IPS-15b (cell line): ENCODE results near the gene PLCL1.
"Not testable (repeated sequence)": the region's sequence is repeated elsewhere in the genome, so short reads cannot be mapped to it uniquely, and the experiment has no call there.

ENCODE experiments used
- H3K27me3 ChIP-seq: one replicate; pipeline ENCODE4 v1.6.1; 2013; ENCODE audit warnings: low read length; ENCODE audit not compliant: control insufficient read depth, insufficient read depth
- H3K36me3 ChIP-seq: one replicate; pipeline ENCODE4 v1.6.1; 2013; ENCODE audit warnings: low read length; ENCODE audit not compliant: control insufficient read depth, insufficient read depth
- H3K4me1 ChIP-seq: one replicate; pipeline ENCODE4 v1.6.1; 2013; ENCODE audit warnings: mild to moderate bottlenecking, low read length; ENCODE audit not compliant: control insufficient read depth, insufficient read depth
- H3K4me3 ChIP-seq: one replicate; pipeline ENCODE4 v1.5.1; 2013; ENCODE audit warnings: low read depth, low read length
- H3K9ac ChIP-seq: one replicate; pipeline ENCODE4 v1.6.1; 2013; ENCODE audit warnings: low read depth, mild to moderate bottlenecking, low read length
- H3K9me3 ChIP-seq: one replicate; pipeline ENCODE4 v1.6.1; 2013; ENCODE audit warnings: mild to moderate bottlenecking, low read length; ENCODE audit not compliant: control insufficient read depth, insufficient read depth

Gene PLCL1

GRCh38 chr2:197813093-197813787, 8.8 kb downstream of the PLCL1 start:
- H3K4me3 ChIP-seq: no peak overlapping the region
- H3K27me3 ChIP-seq: no peaks in the 10 kb centered on the region

DNA sequence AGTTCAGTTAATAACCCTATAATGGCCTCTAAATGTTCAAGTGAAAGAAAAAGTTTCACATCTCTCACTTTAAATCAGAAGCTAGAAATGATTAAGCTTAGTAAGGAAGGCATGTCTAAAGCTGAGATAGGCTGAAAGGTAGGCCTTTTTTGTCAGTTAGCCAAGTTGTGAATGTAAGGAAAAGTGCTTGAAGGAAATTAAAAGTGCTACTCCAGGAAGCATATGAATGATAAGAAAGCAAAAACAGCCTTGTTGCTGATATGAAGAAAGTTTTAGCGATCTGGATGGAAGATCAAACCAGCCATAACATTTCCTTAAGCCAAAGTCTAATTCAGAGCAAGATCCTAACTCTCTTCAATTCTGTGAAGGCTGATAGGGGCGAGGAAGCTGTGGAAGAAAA, 10.1 kb downstream of the PLCL1 start:
- Histone ChIP-seq H3K36me3 (no peaks in the 10 kb centered on the region), H3K9ac (no peak overlapping the region), H3K27me3 (no peaks in the 10 kb centered on the region), H3K4me3 (no peak overlapping the region), H3K9me3 (no peaks in the 10 kb centered on the region), H3K4me1 (no peaks in the 10 kb centered on the region)

More at GRCh38 chr2:197813093-197813787, 8.8 kb downstream of the PLCL1 start:
- no peaks in the 10 kb centered on the region for H3K4me1 ChIP-seq
- no peaks in the 10 kb centered on the region for H3K36me3 ChIP-seq
- no peak overlapping the region for H3K9ac ChIP-seq
- no peaks in the 10 kb centered on the region for H3K9me3 ChIP-seq

GRCh38 chr2:197821550-197822289, 17.3 kb downstream of the PLCL1 start:
- no peaks in the 10 kb centered on the region for H3K9me3 ChIP-seq
- no peak overlapping the region for H3K4me3 ChIP-seq

DNA sequence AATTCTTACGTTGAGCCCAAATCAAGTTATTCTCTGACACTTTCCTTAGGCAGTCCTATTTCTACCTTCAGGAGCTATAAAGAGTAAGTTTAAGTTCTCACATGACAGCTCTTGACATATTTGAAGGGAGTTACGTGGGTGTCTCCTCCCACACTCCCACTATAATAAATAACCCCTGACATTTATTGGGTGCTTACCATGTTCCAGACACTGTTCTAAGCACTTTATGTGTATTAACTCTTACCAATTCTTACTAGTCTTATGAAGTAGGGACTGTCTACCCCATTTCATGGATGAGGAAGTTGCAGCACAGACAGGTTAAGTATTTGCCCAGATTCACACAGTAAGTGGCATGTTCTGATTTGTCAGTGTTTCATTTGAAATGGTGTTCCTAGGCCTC, 17.9 kb downstream of the PLCL1 start:
- H3K9me3 ChIP-seq: no peaks in the 10 kb centered on the region
- no peaks in the 10 kb centered on the region for H3K36me3 ChIP-seq
- no peaks in the 10 kb centered on the region for H3K27me3 ChIP-seq
- H3K4me1 ChIP-seq: peaks cover 6% of the 10 kb centered on the region
- no peak overlapping the region for H3K9ac ChIP-seq
- no peak overlapping the region for H3K4me3 ChIP-seq

More at GRCh38 chr2:197821550-197822289, 17.3 kb downstream of the PLCL1 start:
- Histone ChIP-seq H3K36me3 (no peaks in the 10 kb centered on the region), H3K4me1 (peaks cover 6% of the 10 kb centered on the region), H3K9ac (no peak overlapping the region), H3K27me3 (no peaks in the 10 kb centered on the region)

DNA sequence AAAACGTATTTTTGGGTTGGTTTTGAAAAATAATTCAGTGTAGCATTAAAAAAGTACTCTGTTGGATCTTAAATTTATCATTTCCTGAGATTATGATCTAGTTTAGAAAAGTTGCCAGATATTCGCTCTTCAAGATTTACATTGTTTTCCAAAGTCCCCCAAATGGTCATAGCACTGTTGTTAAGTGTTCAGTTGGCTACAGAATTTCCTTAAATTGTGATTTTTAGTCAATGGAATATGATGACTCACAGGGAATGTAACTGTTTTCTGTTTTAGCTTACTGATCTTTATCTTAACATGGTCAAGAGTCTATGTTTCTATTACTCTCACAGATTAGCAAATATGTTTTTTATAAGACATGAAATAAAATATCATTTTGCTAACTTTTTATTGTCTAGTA, 23.2 kb downstream of the PLCL1 start:
- no peaks in the 10 kb centered on the region for H3K9me3 ChIP-seq
- H3K36me3 ChIP-seq: no peaks in the 10 kb centered on the region
- no peak overlapping the region for H3K4me3 ChIP-seq
- H3K9ac ChIP-seq: no peak overlapping the region
- H3K4me1 ChIP-seq: peaks cover 6% of the 10 kb centered on the region
- H3K27me3 ChIP-seq: no peaks in the 10 kb centered on the region

DNA sequence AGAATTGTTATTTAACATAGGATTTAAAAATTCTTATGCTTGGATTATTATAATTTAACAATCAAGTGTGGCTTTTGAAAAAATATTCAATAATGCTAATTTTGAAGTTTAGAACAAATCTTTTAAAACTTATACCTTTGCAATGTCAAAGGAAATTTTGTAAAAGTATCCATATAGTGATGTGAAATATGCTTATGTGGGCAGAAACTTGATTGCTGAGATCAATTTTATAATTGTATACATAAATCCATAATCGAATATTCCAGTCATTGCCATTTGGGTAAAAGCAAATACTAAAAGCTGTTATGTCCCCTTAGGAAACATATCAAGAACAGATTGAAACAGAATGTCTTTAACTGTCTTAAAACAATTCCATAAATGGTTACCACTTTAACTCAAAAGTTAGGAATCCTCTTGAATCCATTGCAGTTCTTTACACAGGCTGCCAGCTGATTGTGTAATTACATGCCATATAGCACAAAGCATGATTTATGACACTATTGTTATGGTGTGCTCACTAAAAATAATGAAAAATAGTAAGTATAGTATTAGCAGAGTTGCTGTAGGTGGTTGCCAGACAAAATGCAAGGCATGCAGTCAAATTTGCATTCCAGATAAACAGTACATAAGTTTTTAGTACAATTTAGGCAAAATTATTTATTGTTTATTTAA, 24.2 kb downstream of the PLCL1 start:
- H3K4me1 ChIP-seq: peaks cover 6% of the 10 kb centered on the region
- H3K4me3 ChIP-seq: no peak overlapping the region
- H3K36me3 ChIP-seq: no peaks in the 10 kb centered on the region
- H3K9me3 ChIP-seq: no peaks in the 10 kb centered on the region
- H3K27me3 ChIP-seq: no peaks in the 10 kb centered on the region
- H3K9ac ChIP-seq: no peak overlapping the region

GRCh38 chr2:197834771-197835170, 30.4 kb downstream of the PLCL1 start:
- H3K36me3 ChIP-seq, H3K9me3 ChIP-seq, H3K9ac ChIP-seq, H3K4me1 ChIP-seq, H3K4me3 ChIP-seq, H3K27me3 ChIP-seq: not testable (repeated sequence)

DNA sequence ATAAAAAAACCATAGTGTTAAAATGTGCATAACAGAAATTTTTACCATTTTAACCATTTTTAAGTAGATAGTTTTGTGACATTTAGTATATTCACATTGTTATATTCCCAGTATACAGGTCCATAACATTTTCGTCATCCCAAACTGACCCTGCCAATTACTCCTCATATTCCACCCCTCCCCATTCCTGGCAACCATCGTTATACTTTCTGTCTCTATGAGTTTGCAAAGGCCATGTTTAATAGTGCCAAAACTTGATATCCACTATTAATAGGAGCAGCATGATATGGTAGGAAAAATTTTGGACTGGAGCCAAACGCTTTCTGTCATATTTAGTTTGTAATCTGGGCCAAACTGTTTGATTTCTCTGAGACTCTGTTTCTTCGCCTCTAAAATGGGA, 30.9 kb downstream of the PLCL1 start:
- H3K36me3 ChIP-seq: no peaks in the 10 kb centered on the region
- H3K9me3 ChIP-seq: no peaks in the 10 kb centered on the region
- no peaks in the 10 kb centered on the region for H3K27me3 ChIP-seq
- no peak overlapping the region for H3K9ac ChIP-seq
- no peaks in the 10 kb centered on the region for H3K4me1 ChIP-seq
- H3K4me3 ChIP-seq: no peak overlapping the region

DNA sequence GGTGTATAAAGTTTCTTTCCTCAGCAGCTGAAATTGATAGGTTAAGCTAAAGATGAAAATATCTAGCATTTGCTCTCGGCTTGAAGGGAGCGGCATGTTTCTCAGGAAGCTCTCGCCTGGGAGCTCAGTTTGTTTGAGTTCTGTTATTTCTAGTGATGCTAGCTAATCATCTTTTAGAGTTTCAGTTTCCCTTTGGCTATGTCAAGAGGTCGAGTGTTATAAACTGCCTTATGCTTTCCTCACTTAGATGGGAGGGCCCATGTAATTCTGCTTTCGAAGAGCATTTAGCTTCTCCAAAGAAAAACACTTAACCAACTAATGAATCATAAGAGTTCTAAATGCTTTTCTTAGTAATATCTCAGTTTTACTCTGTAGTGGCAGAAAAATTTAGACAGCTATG, 33.6 kb downstream of the PLCL1 start:
- no peak overlapping the region for H3K9ac ChIP-seq

DNA sequence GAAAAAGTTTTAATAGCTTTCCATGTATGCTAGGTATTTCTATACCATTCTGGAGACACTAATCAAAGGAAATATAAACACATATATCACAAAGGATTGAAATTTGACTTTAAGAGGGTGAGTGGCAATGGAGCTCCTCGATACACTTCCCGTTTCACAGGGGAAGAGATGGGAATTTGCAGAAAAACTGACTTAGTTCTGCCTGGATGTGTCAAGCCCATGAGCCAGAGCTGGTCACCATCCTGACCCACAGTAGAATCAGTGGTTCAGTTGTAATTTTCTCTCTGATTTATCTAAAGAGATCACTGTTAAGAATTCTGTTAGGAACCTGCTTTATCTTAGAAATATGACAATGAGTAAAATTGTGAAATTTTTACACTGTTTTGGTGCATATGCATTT, 34.2 kb downstream of the PLCL1 start:
- H3K4me3 ChIP-seq: no peak overlapping the region
- H3K27me3 ChIP-seq: no peaks in the 10 kb centered on the region
- no peaks in the 10 kb centered on the region for H3K9me3 ChIP-seq
- no peaks in the 10 kb centered on the region for H3K4me1 ChIP-seq
- no peaks in the 10 kb centered on the region for H3K36me3 ChIP-seq
- H3K9ac ChIP-seq: no peak overlapping the region

More for the DNA sequence above, 33.6 kb downstream of the PLCL1 start:
- Histone ChIP-seq H3K36me3 (no peaks in the 10 kb centered on the region), H3K4me1 (no peaks in the 10 kb centered on the region), H3K9me3 (no peaks in the 10 kb centered on the region), H3K4me3 (no peak overlapping the region), H3K27me3 (no peaks in the 10 kb centered on the region)

DNA sequence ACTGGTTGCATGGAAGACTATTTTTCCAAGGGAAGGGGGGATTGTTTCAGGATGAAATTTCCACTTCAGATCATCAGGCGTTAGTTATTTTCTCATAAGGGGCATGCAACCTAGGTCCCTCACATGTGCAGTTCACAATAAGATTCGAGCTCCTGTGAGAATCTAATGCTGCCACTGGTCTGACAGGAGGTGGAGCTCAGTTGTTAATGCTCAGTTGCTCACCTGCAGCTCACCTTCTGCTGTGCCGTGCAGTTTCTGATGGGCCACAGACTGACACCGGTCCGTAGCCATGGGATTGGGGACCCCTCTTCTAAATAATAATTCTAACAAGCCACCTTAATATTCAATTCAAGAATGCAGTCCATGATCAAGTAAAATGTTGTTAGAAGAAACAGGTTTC, 34.9 kb downstream of the PLCL1 start:
- no peak overlapping the region for H3K4me3 ChIP-seq
- no peak overlapping the region for H3K9ac ChIP-seq
- H3K36me3 ChIP-seq: no peaks in the 10 kb centered on the region
- no peaks in the 10 kb centered on the region for H3K27me3 ChIP-seq
- no peaks in the 10 kb centered on the region for H3K4me1 ChIP-seq
- no peaks in the 10 kb centered on the region for H3K9me3 ChIP-seq

DNA sequence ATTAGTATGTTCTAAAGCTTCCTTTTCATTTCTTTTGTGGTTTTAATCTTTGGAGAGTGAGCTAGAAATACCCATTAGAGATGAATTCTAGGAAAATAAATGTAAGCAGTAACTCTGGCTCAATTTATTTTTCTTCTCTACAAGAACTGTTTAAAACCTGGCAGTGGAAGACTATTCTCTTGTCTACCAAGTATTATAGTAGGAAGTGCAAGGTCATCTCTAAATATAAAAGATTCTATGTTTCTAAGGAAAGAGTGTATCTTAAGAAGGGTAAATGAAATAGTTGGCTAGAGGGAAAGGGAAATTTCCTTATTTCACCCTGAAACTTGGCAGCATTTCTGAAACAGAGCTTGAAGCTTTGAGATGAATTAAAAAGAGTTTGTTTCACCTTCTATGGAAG, 35.5 kb downstream of the PLCL1 start:
- H3K4me3 ChIP-seq: no peak overlapping the region
- H3K9me3 ChIP-seq: no peaks in the 10 kb centered on the region
- H3K4me1 ChIP-seq: no peaks in the 10 kb centered on the region
- H3K27me3 ChIP-seq: no peaks in the 10 kb centered on the region
- H3K36me3 ChIP-seq: no peaks in the 10 kb centered on the region
- no peak overlapping the region for H3K9ac ChIP-seq
